GM19043 (cell line): ENCODE measurements around the gene MACROD2.
"Not testable (repeated sequence)": the region's sequence is repeated elsewhere in the genome, so short reads cannot be mapped to it uniquely, and the experiment has no call there.

Experiments used
- ATAC-seq: cut with Tn5 transposase; IDR thresholded peaks from one replicate; pipeline ENCODE4 v1.9.1; 2021; ENCODE audit warnings: low read depth; ENCODE audit not compliant: unreplicated experiment

Gene MACROD2

DNA sequence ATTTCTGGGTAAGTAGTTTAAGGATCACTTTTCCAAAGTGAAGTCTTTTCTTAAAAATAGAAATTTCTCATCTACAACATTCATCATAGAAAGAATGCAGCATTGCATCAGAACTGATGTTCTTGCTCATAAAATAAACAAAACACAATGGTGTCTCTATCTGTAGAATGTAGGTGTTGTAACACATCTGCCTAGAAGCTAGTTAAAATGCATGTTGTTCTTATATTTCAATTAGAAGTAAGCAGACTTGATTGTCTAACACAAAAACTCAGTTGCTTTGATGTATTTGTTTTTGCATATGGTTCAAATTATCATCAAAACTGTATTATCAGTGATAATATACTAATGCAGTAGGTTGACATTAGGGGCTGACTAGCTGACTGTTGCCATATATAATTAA lies 996.8 kb downstream of the MACROD2 start:
- no peak for ATAC-seq

DNA sequence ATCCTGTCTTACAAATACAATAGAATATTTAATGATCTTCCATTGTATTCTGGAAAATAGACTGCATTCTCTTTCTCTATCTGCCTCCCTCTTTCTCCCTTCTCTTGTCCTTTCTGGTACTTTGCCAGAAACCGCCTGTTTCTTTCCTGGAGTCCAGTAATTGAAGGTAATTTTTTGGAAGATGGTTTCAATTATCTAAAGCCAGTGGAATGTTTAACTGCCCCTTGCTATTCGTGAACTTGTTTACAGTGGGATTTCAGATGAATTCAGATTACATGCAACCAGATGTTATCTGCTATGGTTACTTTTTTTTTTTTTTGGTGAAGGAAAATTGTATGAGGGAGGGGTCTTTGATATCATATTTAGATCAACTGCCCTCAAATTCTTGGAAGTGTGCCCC lies 997.6 kb downstream of the MACROD2 start:
- no peak for ATAC-seq

DNA sequence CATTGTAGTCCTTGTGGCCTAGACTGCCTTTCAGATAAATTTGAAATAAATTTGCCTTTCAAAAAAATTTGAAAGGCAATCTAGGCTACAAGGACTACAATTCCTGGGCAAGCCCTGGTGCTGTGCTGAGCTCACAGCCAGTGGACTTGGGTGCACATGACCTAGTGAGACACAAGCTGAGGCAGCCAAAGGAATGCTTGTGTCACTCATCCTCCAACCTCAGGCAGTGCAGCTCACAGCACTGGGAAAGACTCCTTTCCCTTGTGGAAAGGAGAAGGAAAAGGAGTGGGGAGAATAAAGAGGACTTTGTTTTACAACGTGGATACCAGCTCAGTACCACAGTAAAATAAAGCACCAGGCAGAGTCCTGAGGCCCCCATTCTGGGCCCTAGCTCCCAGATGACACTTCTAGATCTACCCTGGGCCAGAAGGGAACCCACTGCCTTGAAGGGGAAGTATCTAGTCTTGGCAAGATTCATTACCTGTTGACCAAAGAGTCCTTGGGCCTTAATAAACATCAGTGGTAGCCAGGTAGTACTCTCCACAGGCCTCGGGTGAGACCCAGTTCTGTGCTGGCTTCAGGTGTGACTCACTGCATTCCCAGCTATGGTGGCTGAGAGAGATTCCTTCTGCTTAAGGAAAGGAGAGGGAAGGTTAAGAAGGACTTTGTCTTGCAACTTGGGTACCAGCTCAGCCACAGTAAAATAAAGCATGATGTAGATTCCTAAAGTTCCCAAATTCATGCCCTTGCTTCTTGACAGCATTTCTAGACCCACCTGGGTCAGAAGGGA lies 1001.8 kb downstream of the MACROD2 start:
- ATAC-seq = no peak

DNA sequence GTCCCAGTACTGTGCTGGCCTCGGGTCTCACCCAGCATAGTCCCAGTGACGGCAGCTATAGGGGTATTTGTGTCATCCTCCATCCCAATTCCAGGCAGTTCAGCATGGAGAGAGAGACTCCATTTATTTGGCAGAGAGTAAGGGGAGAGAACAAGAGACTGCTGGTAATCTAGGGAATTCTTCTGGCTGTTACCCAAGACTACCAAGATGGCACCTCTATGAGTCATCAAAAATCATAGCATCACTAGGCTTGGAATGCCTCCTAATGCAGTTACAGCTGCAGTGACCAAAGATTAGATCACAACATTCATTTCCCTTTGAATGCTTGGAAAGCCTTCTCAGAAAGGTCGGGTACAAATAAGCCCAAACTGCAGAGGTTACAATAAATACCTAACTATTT lies 1002.5 kb downstream of the MACROD2 start:
- ATAC-seq = no peak

DNA sequence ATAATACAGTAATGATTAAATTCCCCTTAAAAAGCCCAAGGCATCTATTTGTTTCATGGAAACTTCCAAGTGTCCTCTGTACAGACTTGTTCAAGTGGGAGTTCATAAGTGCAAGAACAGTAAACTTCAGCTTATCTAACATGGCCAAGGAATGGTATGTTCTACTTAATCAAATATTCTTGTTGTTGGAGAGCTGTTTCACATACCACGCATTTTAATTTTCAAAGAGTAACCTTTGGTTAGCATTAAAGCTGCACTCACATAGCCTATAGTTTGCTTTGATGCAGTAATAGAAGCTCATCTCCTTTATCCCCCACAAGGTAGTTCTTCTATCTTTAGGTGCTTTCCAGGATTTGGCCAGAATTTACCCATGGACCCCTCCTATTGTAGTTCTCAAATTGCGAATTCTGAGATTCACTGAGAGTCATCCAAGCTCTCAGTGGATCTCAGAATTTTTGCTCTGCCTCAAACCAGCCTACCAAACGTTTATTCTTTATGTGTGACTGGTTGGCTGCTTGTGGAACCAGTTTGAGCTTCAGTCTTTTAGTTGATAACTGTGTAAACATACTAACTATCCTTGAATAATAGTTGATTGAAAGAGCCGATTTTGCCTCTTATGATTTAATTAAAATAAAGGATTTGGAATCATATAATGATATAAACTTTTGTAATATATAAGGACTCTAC lies 1010.1 kb downstream of the MACROD2 start:
- ATAC-seq = no peak

DNA sequence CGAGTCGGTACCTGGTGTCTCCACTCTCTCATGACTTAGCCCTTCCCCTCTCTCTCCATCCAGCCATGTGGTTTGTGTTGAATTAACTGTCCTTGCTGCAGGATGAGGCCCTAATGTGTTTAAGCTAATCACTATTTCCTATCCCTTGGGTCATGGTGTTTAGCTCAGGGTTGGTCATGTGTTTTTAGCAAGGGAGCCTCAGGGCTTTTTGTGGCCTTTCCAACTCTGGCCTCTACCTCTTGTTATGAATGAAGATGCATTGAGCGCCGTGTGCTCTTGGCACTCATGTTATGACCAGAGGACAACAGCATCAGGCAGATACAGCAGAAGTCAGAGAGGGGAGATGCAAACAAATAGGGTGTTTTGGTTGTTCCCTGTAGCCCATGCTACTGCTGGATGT lies 1016.3 kb downstream of the MACROD2 start:
- no peak for ATAC-seq

DNA sequence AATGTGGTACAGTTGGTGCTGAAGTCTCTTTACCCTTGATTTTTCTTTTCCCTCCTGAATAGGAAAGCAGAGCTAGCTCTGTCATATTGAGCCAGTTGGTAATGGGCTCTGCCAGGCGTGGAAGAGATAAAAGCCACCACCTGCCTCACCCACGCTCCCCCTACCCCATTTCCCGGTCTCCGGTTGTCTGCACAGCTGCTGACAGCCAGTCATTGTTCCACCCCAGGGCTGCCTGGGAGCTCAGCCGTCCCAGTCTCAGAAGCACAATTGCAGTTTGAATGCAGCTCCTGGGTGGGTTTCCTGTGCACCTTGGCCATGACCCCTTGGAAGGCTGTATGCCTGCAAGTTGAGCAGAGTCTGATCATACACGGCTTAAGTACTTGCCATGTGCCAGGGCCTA lies 1017.2 kb downstream of the MACROD2 start:
- no peak for ATAC-seq

DNA sequence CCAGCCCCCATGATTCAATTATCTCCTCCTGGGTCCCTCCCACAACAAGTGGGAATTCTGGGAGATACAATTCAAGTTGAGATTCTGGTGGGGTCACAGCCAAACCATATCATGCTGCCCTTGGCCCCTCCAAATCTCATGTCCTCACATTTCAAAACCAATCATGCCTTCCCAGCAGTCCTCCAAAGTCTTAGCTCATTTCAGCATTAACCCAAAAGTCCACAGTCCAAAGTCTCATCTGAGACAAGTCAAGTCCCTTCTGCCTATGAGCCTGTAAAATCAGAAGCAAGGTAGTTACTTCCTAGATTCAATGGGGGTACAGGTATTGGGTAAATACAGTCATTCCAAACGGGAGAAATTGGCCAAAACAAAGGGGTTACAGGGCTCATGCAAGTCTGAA lies 1021.6 kb downstream of the MACROD2 start:
- not testable (repeated sequence) for ATAC-seq

DNA sequence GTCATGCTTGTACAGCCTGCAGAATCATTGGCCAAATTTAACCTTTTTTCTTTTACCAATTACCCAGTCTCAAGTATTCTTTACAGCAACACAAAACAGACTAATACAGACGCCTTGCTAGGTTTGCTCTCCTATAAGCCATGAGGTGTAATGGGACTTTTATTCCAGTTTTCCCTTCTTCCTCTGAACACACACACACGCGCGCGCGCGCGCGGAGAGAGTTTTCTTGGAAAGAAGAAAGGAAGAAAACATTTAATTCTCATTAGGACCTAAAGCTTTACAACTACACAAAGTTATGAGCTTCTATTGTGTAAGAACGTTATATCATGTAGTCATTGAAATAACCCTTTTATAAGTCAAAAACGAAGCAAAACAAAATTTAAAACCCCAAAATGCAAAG lies 1023.6 kb downstream of the MACROD2 start:
- no peak for ATAC-seq

DNA sequence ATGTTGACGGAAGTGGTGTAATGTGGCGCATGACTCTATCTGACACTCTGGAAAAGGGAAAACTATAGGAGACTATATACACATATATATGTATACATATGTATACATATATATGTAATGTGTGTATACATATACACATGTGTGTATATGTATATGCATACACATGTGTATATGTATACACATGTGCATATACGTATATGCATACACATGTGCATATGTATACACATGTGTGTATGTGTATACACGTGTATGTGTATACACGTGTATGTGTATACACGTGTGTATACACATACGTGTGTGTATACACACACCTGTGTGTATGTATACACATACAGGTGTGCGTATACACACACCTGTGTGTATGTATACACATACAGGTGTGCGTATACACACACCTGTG lies 1025.5 kb downstream of the MACROD2 start:
- ATAC-seq = no peak

DNA sequence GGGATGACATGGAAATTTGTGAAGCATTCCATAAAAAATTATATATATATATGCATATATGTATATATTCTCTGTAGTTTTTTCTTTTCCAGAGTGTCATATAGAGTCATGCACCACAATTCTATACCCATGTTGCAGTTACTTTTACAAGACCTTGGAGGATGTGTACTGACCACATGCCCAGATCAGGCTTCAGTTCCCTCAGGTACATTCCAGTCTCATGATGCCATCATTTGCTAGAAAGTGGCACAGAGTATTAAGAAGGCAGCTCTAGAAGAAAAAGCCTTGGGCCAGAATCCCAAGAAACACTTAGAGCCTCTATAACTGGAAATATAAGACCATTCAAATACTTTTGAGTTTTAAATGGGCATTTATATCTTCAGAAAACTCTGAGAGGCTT lies 1027.6 kb downstream of the MACROD2 start:
- ATAC-seq = no peak

DNA sequence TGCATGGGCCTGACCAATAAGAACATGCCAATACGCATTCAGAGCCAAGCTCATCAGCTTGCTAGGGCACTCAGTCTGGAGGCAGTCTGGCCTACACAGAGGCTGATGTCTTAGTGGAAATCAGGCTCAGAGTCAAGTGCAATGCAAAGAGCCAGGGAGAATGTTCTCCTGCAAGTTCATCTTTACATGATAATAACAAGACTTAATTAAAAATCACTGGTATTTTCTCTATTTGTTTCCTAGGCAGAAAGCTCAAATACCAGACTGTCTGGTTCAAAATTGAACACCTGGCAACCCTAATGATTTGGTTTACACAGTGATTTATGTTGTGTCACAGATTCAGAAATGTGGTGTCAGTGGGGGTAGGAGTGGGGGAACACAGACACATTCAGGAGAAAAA lies 1031.4 kb downstream of the MACROD2 start:
- no peak for ATAC-seq

DNA sequence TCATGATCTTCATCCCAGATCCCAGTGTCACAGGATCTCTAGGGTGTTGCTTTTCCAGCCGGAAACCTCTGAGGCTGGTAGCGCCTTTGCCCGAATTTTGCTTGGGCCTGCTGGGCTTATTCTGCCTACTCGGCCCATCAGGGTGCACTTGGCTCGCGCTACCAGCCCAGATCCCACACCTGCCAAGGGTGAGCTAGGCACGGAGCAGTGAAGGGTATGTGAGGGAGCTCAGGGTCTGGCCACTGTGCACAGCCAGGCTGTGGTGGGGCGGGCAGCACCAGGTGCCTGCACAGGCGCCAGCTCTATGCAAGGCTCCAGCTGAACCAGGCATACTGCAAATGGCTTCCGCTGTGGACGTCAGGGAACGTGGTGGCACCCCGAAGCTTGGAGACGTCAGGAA lies 1035.5 kb downstream of the MACROD2 start:
- no peak for ATAC-seq

DNA sequence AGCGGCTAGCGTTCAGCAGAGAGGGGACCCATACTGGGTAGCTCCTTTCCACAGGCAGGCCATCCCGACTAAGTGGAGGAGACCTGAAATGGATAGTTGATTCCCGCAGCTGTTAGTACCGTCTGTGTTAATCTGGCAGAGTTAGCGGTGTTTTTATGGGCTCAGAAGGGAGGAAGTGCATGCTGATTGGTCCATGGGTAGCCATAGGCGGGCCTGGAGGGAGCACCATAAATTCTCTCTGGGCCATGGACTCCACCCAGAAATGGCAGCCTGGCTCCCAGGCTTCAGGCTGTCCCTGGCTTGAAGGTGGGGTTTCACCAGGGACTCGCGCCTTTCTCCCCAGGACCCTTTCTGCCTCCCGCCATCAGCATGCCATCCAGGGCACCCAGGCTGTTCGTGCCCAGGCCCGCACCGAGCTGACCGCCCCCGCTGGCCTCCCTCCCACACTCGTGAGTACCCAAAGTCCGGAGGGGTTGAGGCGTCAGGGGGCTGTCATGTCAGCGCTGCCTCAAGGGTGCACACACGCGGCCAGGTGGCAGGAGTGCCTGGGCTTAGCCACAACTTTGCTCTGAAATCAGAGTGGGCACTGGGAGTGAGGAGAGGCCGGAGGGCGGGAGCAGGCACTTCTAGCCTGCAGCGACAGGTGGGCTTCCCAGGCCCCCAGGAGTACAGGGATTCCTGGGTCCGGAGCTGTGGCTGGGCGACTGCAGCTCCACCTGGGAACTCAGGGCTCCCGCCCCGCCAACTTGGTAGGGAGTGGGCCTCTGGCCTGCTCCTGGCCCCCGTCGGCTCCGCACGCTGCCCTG lies 1036.4 kb downstream of the MACROD2 start:
- ATAC-seq = no peak

DNA sequence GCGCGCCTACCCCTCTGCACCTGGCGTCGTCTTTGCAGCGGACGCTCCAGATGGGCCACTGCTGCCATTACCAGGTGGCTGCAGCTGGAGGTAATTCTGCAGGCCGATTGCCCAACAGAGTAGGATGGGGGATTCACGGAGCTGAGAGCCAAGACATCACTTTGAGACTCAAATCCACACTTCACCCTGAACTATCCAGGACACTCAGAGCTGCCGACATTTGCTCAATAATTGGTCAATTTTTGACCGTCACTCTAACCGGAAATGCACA lies 1037.0 kb downstream of the MACROD2 start:
- ATAC-seq = no peak

DNA sequence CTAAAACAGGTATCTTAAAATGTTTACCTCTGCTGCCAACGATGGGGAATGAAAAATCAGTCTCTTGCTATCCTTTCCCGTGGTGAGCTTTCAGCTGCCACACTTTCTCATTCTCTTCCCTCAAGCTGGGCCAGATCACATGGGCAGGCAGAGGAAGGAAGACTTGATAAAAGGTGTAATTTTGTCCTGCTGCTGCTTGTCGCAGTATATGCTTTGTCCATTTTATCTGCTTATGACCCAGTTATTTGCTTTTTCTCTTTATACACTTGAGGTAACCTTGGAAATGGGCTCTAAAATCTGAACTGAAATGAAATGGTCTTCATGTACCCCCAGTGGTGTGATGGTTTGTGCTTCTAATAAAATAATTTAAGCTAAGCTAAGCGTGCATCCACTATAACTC lies 1038.0 kb downstream of the MACROD2 start:
- no peak for ATAC-seq

DNA sequence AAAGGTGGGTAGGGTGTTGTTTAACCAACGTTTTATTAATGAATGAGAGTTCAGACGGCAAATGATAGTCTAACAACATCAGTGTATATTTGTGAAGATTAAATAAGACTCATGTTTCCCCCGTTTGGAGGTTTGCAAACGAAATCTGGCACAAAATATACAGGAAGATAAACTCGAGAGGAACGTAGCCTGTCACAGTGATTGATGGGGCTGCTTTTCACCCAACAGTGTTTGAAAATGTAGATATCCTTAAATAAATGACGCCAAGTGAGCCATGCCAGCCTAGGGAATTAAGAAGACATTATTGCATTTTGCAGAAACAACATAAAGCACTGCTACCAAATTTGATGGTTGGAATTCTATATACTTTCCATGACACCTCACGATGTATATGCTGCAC lies 1038.6 kb downstream of the MACROD2 start:
- ATAC-seq = no peak

DNA sequence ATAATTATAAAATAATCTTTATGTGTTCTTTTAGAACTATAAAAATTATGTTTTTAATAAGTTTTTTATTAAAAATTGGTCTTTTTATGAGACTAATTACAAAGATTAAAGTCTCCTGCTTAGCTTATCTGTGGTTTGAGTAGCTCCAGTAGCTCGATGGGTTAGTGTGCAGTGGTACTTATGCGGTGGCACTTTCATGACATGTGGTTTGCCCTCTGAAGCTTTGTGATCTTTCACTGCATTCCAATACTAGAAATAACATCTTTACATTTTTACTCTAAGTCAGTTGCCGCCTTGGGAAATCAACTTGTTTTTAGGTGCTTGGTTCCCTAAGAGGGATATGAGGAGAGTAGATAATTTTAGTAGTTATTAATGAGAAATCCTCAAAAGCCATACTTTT lies 1041.6 kb downstream of the MACROD2 start:
- ATAC-seq = no peak

DNA sequence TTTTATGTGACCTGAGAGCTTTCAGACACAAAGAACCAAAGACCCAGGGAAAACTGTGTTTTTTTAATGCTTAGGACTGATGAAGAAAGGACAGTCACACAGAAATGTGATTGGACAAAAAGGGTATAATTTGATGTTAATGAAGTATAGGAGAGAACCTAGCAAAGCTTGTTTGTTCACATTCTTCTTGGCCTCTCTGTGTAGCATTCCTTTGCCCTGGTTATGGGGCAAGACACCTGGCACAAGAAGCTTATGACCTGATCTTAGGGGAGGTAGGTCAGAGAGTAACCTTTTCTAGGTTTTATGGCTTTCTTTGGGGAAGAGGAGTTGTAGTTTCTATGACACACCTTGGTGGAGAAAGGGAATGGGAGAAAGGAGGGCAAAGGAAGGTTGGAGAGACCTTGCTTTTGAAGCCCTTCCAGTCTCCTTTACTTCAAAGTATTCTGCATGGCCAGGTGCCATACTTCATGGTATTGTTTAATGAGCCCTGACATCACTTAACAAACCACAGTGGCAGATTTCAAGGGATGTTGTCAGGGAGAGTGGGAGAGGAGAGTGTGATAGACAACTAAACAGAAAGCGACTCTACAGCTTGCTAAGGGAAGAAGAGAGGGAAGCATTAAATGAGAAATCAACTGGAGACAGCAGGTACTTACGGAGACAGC lies 1043.9 kb downstream of the MACROD2 start:
- no peak for ATAC-seq

DNA sequence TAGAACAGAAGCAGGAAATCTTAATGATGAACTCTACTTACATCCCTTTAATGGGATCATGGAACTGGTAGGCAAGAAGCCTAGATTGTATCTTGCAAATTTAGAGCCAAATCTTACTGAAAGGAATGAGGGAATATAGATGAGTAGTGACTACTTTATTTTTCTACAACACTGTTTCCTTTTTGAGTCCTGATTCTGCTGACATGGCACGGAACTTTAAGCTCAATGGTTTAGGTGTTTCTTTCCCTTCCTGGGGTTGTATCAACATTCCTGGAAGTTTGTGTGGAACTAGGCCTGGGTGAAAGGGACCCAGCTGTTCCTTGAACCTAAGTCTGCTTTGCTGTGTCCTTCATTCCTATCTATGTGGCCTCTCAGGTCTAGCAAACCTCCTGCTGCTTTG lies 1047.4 kb downstream of the MACROD2 start:
- no peak for ATAC-seq

DNA sequence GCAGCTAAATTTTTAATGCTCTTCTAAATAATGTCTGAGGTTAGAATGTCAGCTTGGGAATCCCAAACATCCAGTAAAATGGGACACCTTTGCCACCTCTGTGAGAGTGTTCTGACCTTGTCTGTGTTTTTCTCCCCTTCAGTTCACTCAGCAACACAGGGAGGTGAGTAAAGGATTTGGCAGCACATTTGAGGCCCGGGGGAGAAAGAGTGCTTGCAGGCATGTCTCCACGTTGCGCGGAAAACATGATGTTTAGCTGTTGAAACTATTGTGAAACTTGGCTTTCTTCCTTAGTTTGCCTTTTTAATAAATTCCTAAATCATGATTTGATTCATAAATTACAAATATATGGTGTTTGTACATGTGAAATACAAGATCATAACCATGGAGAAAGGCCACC lies 1049.9 kb downstream of the MACROD2 start:
- no peak for ATAC-seq
